Subcutaneous adipose tissue (tissue), 4 donors: Measurements from ENCODE around the gene ATG5. TPM values are rescaled to one million over a fixed set of nuclear protein-coding genes. Genes with fewer than 3 reads are reported as not detected.

Experiments used
- total RNA-seq, 4 donors: library from RNA; depleted of rRNA; stranded (reverse); fragments of >200 nt; gene quantifications; one replicate each; pipeline ENCODE4 v1.1.0, GENCODE V29; 2016
- TF ChIP-seq, protein P1 (sequence below): fragments of 450-650 bp; IDR thresholded peaks from one replicate; pipeline ENCODE4 v1.5.1; 2016; ENCODE audit warnings: low read depth, mild to moderate bottlenecking, control low read depth, antibody characterized with exemption, moderate library complexity

The ATG5 gene
- total RNA-seq, 4 donors from 2014 or later = 35.6 to 43.3 (median 38.2) TPM

- TF ChIP-seq, protein P1, sequence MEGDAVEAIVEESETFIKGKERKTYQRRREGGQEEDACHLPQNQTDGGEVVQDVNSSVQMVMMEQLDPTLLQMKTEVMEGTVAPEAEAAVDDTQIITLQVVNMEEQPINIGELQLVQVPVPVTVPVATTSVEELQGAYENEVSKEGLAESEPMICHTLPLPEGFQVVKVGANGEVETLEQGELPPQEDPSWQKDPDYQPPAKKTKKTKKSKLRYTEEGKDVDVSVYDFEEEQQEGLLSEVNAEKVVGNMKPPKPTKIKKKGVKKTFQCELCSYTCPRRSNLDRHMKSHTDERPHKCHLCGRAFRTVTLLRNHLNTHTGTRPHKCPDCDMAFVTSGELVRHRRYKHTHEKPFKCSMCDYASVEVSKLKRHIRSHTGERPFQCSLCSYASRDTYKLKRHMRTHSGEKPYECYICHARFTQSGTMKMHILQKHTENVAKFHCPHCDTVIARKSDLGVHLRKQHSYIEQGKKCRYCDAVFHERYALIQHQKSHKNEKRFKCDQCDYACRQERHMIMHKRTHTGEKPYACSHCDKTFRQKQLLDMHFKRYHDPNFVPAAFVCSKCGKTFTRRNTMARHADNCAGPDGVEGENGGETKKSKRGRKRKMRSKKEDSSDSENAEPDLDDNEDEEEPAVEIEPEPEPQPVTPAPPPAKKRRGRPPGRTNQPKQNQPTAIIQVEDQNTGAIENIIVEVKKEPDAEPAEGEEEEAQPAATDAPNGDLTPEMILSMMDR = no peak
Observed at GRCh38 chr6:106183430-106183829, 142.1 kb downstream of the ATG5 start.

- TF ChIP-seq, protein P1 = no peak
Observed at GRCh38 chr6:106182455-106182854, 143.1 kb downstream of the ATG5 start.

DNA sequence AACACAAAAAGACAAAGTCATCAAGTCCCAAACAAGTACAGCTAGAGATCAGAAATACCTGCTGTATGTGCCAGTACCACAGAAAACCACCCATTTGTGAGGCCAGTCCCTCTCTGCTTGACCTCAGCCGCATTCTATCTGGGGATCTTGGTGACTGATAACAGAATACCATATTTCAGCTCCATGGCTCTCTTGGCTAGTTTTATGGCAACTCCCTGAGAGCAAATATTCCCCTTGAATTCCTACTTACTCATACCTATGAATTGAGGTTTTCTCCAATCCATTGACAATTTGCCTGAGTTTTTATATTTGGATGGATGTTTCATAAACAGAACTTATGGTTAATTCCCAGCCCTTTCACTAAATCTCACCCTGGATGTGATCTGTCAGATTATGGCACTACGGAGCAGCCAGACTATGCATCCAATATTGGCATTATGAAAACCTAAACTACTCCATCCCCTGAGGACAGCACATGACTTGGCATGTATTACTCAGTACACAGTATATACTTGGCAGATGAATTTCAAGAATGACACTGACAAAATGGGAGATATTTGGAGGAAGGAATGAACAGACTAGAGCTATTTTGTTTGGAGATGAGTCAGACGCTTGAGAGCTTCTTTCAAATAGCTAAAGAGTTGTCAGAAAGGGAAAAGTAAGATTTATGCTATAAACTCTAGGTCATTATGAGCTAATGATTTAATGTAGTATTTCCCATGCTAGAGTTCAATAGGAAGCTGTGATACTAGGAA, 143.7 kb downstream of the ATG5 start:
- TF ChIP-seq, protein P1 = no peak

GRCh38 chr6:106180208-106180607, 145.4 kb downstream of the ATG5 start:
- TF ChIP-seq, protein P1 = no peak

DNA sequence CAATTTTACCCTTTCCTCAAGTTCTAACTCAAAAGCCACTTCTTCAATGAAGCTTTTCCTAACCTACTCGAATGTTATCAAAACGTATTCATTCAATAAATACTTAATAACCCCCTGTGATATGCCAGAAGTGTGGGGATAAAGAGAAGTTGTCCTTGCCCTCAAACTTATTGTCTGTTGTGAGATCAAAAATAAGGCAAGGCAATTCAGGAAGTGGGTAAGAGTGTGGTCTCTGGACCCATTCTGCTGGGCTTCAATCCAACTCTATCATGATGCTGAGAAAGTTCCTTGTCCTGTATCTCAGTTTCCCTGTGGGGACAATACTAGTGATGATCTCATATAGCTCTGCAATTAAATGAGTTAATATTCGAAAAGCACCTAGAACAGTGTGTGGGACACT, 146.7 kb downstream of the ATG5 start:
- TF ChIP-seq, protein P1 = no peak

- TF ChIP-seq, protein P1 = no peak
Observed at GRCh38 chr6:106177786-106178185, 147.8 kb downstream of the ATG5 start.

DNA sequence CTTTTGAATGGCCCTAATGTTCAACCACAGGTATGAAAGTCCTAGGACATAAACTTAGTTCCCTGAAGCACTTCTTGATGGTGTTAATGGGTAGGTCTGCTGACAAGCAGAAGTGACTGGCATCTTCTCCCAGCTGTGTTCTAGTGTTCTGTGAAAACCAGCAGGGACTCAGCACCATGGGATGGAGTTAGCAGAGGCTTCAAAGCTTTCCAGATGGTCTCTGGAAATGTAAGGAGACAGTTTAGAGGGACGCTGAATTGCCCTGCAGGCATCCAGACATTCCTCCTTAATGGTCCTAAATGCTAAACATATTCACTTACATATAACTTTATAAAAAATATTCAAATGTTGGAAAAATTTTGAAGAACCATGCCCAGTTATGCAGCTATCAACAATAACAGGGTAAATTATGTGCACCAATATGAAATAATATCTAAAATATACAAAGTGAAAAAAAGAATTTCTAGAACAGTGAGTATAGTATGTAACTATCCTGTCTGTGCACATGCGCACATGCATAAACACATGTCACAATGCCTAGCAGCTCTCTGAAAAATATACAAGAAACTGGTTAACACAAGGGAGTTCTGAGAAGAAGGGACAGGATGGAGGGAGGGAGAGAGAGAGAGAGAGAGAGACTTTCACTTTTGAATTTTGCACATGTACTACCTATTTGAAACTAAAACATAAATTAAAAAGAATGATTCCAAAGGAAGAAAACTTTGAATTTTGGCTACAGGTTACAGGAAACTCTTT, 152.3 kb downstream of the ATG5 start:
- TF ChIP-seq, protein P1 = no peak
